IMR-90 (cell line): ENCODE data around the gene PCDHGA6. TPM values are rescaled to one million over a fixed set of nuclear protein-coding genes. Genes with fewer than 3 reads are reported as not detected.
"Not testable (repeated sequence)": the region's sequence is repeated elsewhere in the genome, so short reads cannot be mapped to it uniquely, and the experiment has no call there.

Experiments used
- ATAC-seq: fragments of 200-7000 bp; cut with Tn5 transposase; 2 replicates; pipeline ENCODE4 v1.9.1; 2020; ENCODE audit warnings: low read depth, mild to moderate bottlenecking, moderate library complexity
- BruUV-seq: library from RNA; stranded (reverse); fragments of 400-500 nt; replicated peaks from 2 replicates; lab custom pipeline; 2021; lab: Mats Ljungman, UMichigan
- CTCF ChIA-PET: fragments of 300-600 bp; formaldehyde crosslinking; extraction: SDS; loops from one replicate; lab custom pipeline; 2021; ENCODE audit warnings: antibody characterized with exemption; lab: Yijun Ruan, JAX
- POLR2A ChIA-PET: fragments of 300-600 bp; sonication (Branson Sonifier 250); formaldehyde crosslinking; loops from one replicate; lab custom pipeline; 2022; ENCODE audit warnings: antibody characterized with exemption; ENCODE audit not compliant: unreplicated experiment; lab: Charles Lee
- DNase-seq: peaks from one replicate; pipeline ENCODE4 v3.0.0; 2013
- H2AFZ ChIP-seq: replicated peaks from 2 replicates; pipeline ENCODE3; 2013; ENCODE audit warnings: low read length, mild to moderate bottlenecking; ENCODE audit not compliant: poor library complexity
- H2AK5ac ChIP-seq: 2 replicates; pipeline ENCODE4 v1.6.1; 2013; ENCODE audit warnings: low read depth, low read length, inconsistent platforms
- H2AK9ac ChIP-seq: replicated peaks from 2 replicates; pipeline ENCODE3; 2013; ENCODE audit warnings: mild to moderate bottlenecking, low read depth, low read length, moderate library complexity; ENCODE audit not compliant: poor library complexity
- H2BK120ac ChIP-seq: 2 replicates; pipeline ENCODE4 v1.6.1; 2013; ENCODE audit warnings: low read depth, low read length, inconsistent platforms
- H2BK15ac ChIP-seq: 3 replicates; pipeline ENCODE4 v1.6.1; 2013; ENCODE audit warnings: low read depth, low read length, inconsistent platforms
- H2BK20ac ChIP-seq: 2 replicates; pipeline ENCODE4 v1.6.1; 2013; ENCODE audit warnings: low read depth, mild to moderate bottlenecking, inconsistent platforms, low read length, moderate library complexity
- H2BK5ac ChIP-seq: 2 replicates; pipeline ENCODE4 v1.6.1; 2013; ENCODE audit warnings: mild to moderate bottlenecking, low read depth, low read length, inconsistent platforms; ENCODE audit not compliant: poor library complexity, severe bottlenecking
- H3K14ac ChIP-seq: replicated peaks from 2 replicates; pipeline ENCODE4 v1.6.1; 2013; ENCODE audit warnings: low read depth, low read length, inconsistent platforms
- H3K18ac ChIP-seq: 2 replicates; pipeline ENCODE4 v1.6.1; 2013; ENCODE audit warnings: low read depth, low read length, control low read depth
- H3K23ac ChIP-seq: 2 replicates; pipeline ENCODE4 v1.6.1; 2013; ENCODE audit warnings: low read depth, low read length, inconsistent platforms
- H3K27ac ChIP-seq: 2 replicates; pipeline ENCODE4 v1.5.1; 2013; ENCODE audit warnings: mild to moderate bottlenecking, control low read depth, low read length; ENCODE audit not compliant: insufficient read depth
- H3K27me3 ChIP-seq: 2 replicates; pipeline ENCODE4 v1.6.1; 2013; ENCODE audit warnings: low read length; ENCODE audit not compliant: control insufficient read depth, insufficient read depth
- H3K36me3 ChIP-seq: 2 replicates; pipeline ENCODE4 v1.6.1; 2013; ENCODE audit warnings: low read length, mixed read lengths; ENCODE audit not compliant: control insufficient read depth, insufficient read depth
- H3K4ac ChIP-seq: 2 replicates; pipeline ENCODE4 v1.6.1; 2013; ENCODE audit warnings: low read depth, low read length, inconsistent platforms
- H3K4me1 ChIP-seq: 2 replicates; pipeline ENCODE4 v1.6.1; 2013; ENCODE audit warnings: low read length, mixed read lengths; ENCODE audit not compliant: control insufficient read depth, insufficient read depth
- H3K4me2 ChIP-seq: 2 replicates; pipeline ENCODE4 v1.6.1; 2013; ENCODE audit warnings: low read depth, mild to moderate bottlenecking, control low read depth, low read length, moderate library complexity
- H3K4me3 ChIP-seq: 2 replicates; pipeline ENCODE4 v1.5.1; 2013; ENCODE audit warnings: low read depth, mild to moderate bottlenecking, control low read depth, low read length, moderate library complexity; ENCODE audit not compliant: insufficient read depth
- H3K56ac ChIP-seq: 2 replicates; pipeline ENCODE4 v1.6.1; 2013; ENCODE audit warnings: low read length, inconsistent platforms; ENCODE audit not compliant: insufficient read depth; ENCODE audit errors: extremely low read depth
- H3K79me1 ChIP-seq, 2 experiments: 2 replicates each; pipeline ENCODE4 v1.6.1; 2013; ENCODE audit warnings: low read length in 2 of 2, inconsistent platforms in 1 of 2, low read depth in 1 of 2
- H3K9ac ChIP-seq: 2 replicates; pipeline ENCODE4 v1.6.1; 2013; ENCODE audit warnings: low read depth, low read length, control low read depth
- H3K9me1 ChIP-seq: 2 replicates; pipeline ENCODE4 v1.6.1; 2013; ENCODE audit warnings: low read length, inconsistent platforms; ENCODE audit not compliant: insufficient read depth
- H3K9me3 ChIP-seq: 2 replicates; pipeline ENCODE4 v1.6.1; 2013; ENCODE audit warnings: low read length; ENCODE audit not compliant: control insufficient read depth, insufficient read depth
- H4K20me1 ChIP-seq: 2 replicates; pipeline ENCODE4 v1.6.1; 2013; ENCODE audit warnings: low read length, inconsistent platforms; ENCODE audit not compliant: insufficient read depth
- H4K5ac ChIP-seq: 2 replicates; pipeline ENCODE4 v1.6.1; 2013; ENCODE audit warnings: mild to moderate bottlenecking, low read depth, low read length, control low read depth
- H4K8ac ChIP-seq, 2 experiments: 2 replicates each; pipeline ENCODE4 v1.6.1; 2013; ENCODE audit warnings: low read depth in 2 of 2, low read length in 2 of 2, control low read depth in 1 of 2, inconsistent platforms in 1 of 2
- H4K91ac ChIP-seq: 2 replicates; pipeline ENCODE4 v1.6.1; 2013; ENCODE audit warnings: low read depth, low read length, inconsistent platforms; ENCODE audit not compliant: insufficient read depth
- WGBS, 2 experiments: methylation state at CpG; one replicate each; pipeline versions ENCODE4 v1.1.5 to v1.1.7; 2013; ENCODE audit warnings: missing lambda C conversion rate in 2 of 2; ENCODE audit not compliant: insufficient read length in 1 of 2; ENCODE audit errors: extremely low coverage in 2 of 2; 5-methylcytosine and 5-hydroxymethylcytosine counted together
- dilution Hi-C: fragments of 300-500 bp; cut with HindIII; formaldehyde crosslinking; loops from one replicate; pipeline ENCODE4 v1.14.3; 2018; ENCODE audit warnings: low sequenced_read_pairs; ENCODE audit not compliant: unreplicated experiment
- in situ Hi-C: fragments of 300-500 bp; cut with MboI; formaldehyde crosslinking; loops from 3 replicates; pipeline ENCODE4 v1.14.3; 2019; ENCODE audit warnings: low sequenced_read_pairs, inconsistent platforms, mixed read lengths
- intact Hi-C: fragments of 100-400 bp; cut with micrococcal nuclease; formaldehyde crosslinking; loops from 2 replicates; pipeline ENCODE4 v1.10.0; 2022
- polyA plus RNA-seq, 3 experiments: library from polyadenylated mRNA; depleted of rRNA; stranded (reverse); fragments of >200 nt; gene quantifications; 2 replicates each; pipeline ENCODE4 v1.2.3, GENCODE V29; 2012; ENCODE audit warnings: low replicate concordance in 1 of 3
- total RNA-seq: library from RNA; depleted of rRNA; stranded (reverse); fragments of >200 nt; gene quantifications from 2 replicates; pipeline ENCODE4 v1.2.3, GENCODE V29; 2012

Gene PCDHGA6
- total and polyA plus RNA-seq, 2 of the 4 experiments (the other 2 are of a cell fraction), result 4.1 to 4.7 TPM

GRCh38 chr5:141340781-141341354 lies 32.8 kb upstream of the PCDHGA6 start:
- CTCF ChIA-PET, intact Hi-C loops, ATAC-seq, H3K4me2 ChIP-seq, H2AK5ac ChIP-seq, H3K79me1 ChIP-seq, H3K18ac ChIP-seq, DNase-seq, H4K8ac ChIP-seq, H2BK20ac ChIP-seq, in situ Hi-C loops, H3K4ac ChIP-seq, H4K5ac ChIP-seq, H2BK5ac ChIP-seq, H3K4me1 ChIP-seq, H2AK9ac ChIP-seq, H2AFZ ChIP-seq, H3K27me3 ChIP-seq, H3K23ac ChIP-seq, BruUV-seq, H3K56ac ChIP-seq, H2BK120ac ChIP-seq, H4K20me1 ChIP-seq, H3K9me1 ChIP-seq, POLR2A ChIA-PET, H3K14ac ChIP-seq, dilution Hi-C loops, H3K27ac ChIP-seq, H4K91ac ChIP-seq, H3K4me3 ChIP-seq, H2BK15ac ChIP-seq, H3K9ac ChIP-seq, H3K36me3 ChIP-seq: not testable (repeated sequence)
- WGBS, 2 experiments, result 73% methylated on average over 8 of the region's 45 CpGs; no CpG with 5 or more reads in 1 of the 2 experiments
- H3K9me3 ChIP-seq, result peaks cover 46% of the 10 kb centered on the region
